HUES64 (cell line): ENCODE measurements around the gene UGT1A9. TPM values are rescaled to one million over a fixed set of nuclear protein-coding genes. Genes with fewer than 3 reads are reported as not detected.
"Not testable (repeated sequence)": the region's sequence is repeated elsewhere in the genome, so short reads cannot be mapped to it uniquely, and the experiment has no call there.

Experiments
- H3K27ac ChIP-seq: 2 replicates; pipeline ENCODE4 v1.7.0; 2013; ENCODE audit warnings: low read depth, low read length, inconsistent platforms
- H3K27me3 ChIP-seq: 2 replicates; pipeline ENCODE4 v1.6.1; 2013; ENCODE audit warnings: mild to moderate bottlenecking, low read length; ENCODE audit not compliant: insufficient read depth
- H3K36me3 ChIP-seq: 2 replicates; pipeline ENCODE4 v1.6.1; 2013; ENCODE audit warnings: mild to moderate bottlenecking, low read length; ENCODE audit not compliant: insufficient read depth
- H3K4me1 ChIP-seq: 2 replicates; pipeline ENCODE4 v1.6.1; 2013; ENCODE audit warnings: mild to moderate bottlenecking, low read length, moderate library complexity; ENCODE audit not compliant: insufficient read depth
- H3K4me3 ChIP-seq: 2 replicates; pipeline ENCODE4 v1.5.1; 2013; ENCODE audit warnings: mild to moderate bottlenecking, low read length, moderate library complexity
- H3K9ac ChIP-seq: 2 replicates; pipeline ENCODE4 v1.6.1; 2013; ENCODE audit warnings: mild to moderate bottlenecking, low read depth, low read length
- H3K9me3 ChIP-seq: 2 replicates; pipeline ENCODE4 v1.6.1; 2013; ENCODE audit warnings: low read depth, low read length; ENCODE audit not compliant: insufficient read depth
- WGBS: fragments of 150-250, 120-280 bp; methylation state at CpG from one replicate; pipeline ENCODE4 v1.1.7; 2013; ENCODE audit warnings: missing lambda C conversion rate; 5-methylcytosine and 5-hydroxymethylcytosine counted together
- polyA plus RNA-seq, 2 experiments: library from polyadenylated mRNA; stranded (reverse); fragments of 50-300 nt; gene quantifications; one replicate each; pipeline ENCODE4 v1.2.3, GENCODE V29; 2013

The UGT1A9 gene
- polyA plus RNA-seq (2013, experiment 1 of 2): not detected
- polyA plus RNA-seq (2013, experiment 2 of 2): not detected

DNA sequence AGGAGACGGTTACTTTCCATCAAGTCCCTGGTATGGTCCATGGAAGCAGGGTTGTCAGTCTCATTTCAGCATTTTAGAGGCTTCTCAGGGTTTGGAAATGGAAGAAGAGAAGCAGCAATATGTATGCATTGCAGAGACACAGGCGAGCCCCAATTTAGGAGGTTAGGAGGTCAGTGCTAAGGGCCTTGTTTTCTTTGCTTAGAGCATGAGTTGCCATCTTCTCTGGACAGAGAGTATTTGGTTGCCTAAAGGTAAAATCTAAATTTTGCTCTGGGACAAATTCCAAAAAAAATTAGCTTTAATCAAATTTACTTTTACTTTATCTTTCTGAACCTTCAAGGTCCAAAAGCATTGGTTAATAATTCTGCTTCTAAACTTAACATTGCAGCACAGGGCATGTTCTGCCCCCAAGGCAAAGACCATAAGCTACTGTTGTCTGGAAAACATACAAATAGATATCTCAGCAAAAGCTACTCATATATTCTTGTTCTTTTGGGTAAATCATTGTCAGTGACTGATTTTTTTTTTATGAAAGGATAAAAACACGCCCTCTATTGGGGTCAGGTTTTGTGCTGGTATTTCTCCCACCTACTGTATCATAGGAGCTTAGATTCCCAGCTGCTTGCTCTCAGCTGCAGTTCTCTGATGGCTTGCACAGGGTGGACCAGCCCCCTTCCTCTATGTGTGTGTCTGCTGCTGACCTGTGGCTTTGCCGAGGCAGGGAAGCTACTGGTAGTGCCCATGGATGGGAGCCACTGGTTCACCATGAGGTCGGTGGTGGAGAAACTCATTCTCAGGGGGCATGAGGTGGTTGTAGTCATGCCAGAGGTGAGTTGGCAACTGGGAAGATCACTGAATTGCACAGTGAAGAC lies at the start of gene UGT1A9:
TSS of gene UGT1A9 (plus strand) at position 609 of the 872 bp plus-strand sequence. CDS start at position 646, 37 bp downstream.
- Histone ChIP-seq H3K9ac (no peak within 1 kb of the TSS), H3K27me3 (no peaks in the 10 kb centered on the region), H3K36me3 (no peaks in the 10 kb centered on the region), H3K4me3 (no peak within 1 kb of the TSS), H3K9me3 (no peaks in the 10 kb centered on the region), H3K4me1 (no peaks in the 10 kb centered on the region), H3K27ac (no peak within 1 kb of the TSS)
- WGBS: 87% methylated on average over 5 of the region's 5 CpGs

DNA sequence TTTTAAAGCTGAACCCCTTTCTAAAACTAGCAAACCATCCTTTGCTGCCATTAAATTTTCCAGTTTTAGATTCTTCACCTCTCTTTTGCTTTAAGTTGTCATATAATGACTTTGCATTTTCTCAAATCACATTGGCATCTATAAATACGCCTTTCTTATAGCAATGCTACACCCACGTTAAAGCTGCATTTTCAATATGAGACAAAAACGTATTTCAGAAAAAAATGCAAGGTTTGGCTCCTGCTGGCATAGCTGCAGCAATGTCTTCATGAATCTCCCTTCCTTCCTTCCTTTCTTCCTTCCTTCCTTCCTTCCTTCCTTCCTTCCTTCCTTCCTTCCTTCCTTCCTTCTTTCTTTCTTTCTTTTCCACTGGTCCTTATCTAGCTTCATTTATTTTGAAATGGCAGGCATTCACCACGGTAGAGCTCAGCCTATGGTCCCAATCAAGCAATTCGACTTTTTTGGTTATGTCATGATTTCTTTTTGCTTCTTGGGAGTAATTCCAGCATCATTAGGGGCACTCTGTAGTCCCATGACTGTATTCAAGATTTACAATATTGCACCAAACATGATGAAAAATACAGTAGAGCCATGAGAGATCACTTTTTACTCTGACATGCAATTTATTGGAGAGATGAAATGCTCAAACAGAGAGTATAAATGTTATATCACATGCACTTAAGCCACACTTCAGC lies 44.2 kb upstream of the UGT1A9 start:
- H3K4me1 ChIP-seq: no peaks in the 10 kb centered on the region
- 71% methylated on average over 5 of the region's 5 CpGs for WGBS
- no peak overlapping the region for H3K27ac ChIP-seq
- no peaks in the 10 kb centered on the region for H3K36me3 ChIP-seq
- no peak overlapping the region for H3K9ac ChIP-seq
- H3K9me3 ChIP-seq: peaks cover 2% of the 10 kb centered on the region; the same call in 1 of the 2 replicates
- H3K4me3 ChIP-seq: no peak overlapping the region
- H3K27me3 ChIP-seq: no peaks in the 10 kb centered on the region

DNA sequence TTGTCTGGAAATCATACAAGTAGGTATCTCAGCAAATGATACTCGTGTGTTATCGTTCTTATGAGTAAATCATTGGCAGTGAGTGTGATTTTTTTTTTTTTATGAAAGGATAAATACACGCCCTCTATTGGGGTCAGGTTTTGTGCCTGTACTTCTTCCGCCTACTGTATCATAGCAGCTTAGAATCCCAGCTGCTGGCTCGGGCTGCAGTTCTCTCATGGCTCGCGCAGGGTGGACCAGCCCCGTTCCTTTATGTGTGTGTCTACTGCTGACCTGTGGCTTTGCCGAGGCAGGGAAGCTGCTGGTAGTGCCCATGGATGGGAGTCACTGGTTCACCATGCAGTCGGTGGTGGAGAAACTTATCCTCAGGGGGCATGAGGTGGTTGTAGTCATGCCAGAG lies 35.4 kb upstream of the UGT1A9 start, which contains the start of gene UGT1A10:
TSS of gene UGT1A10 (plus strand) at position 143 of the 400 bp plus-strand sequence. CDS start at position 218, 75 bp downstream.
- 94% methylated on average over 10 of the region's 10 CpGs for WGBS

DNA sequence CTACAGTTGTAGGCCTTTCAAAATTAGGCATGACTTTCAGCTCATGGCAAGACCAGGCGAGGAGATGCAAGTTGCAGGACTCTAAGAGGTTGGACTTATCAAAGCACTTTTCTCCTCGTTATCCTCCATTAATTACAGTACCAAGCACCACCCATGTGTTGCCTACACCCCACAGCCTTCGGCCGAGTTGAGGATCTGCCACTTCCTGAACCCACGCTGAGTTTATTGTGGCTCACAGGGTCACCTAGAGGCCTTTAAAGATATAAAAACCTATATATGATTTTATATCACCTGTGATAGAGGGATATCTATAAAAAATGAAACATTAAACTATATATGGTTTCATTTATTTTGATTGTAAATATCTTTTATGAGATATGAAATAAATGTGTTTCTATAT lies 32.9 kb upstream of the UGT1A9 start:
- WGBS: 89% methylated on average over 5 of the region's 5 CpGs

More for the DNA sequence above, 35.4 kb upstream of the UGT1A9 start, which contains the start of gene UGT1A10:
- not testable (repeated sequence) for H3K4me1 ChIP-seq, H3K9ac ChIP-seq, H3K36me3 ChIP-seq, H3K27me3 ChIP-seq, H3K4me3 ChIP-seq, H3K27ac ChIP-seq, H3K9me3 ChIP-seq

DNA sequence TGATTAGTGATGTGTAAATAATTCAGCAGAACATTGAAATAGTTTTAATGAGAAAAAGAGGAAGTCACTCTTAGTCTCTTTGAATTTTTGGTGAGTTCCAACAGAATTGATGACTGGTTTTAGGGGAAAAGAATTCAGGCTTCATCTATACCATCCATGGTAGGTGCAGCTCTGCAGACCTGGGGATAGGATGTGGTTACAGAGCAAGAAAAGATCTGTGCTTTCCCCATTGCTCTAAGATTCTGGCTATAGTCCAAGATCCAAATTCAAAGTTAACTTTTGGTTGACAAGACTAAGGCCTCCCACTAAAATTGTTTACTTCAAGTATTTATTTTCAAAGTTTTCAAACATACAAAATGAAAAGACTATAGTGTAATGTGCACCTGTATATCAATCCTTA lies 31.8 kb upstream of the UGT1A9 start:
- no peaks in the 10 kb centered on the region for H3K4me1 ChIP-seq
- H3K9ac ChIP-seq: no peak overlapping the region
- H3K36me3 ChIP-seq: no peaks in the 10 kb centered on the region
- no peaks in the 10 kb centered on the region for H3K27me3 ChIP-seq
- H3K27ac ChIP-seq: no peak overlapping the region
- H3K9me3 ChIP-seq: peaks cover 3% of the 10 kb centered on the region; the same call in 1 of the 2 replicates
- H3K4me3 ChIP-seq: no peak overlapping the region

More for the DNA sequence above, 32.9 kb upstream of the UGT1A9 start:
- no peaks in the 10 kb centered on the region for H3K9me3 ChIP-seq
- H3K4me3 ChIP-seq: no peak overlapping the region
- H3K4me1 ChIP-seq: no peaks in the 10 kb centered on the region
- no peaks in the 10 kb centered on the region for H3K36me3 ChIP-seq
- H3K9ac ChIP-seq: no peak overlapping the region
- no peak overlapping the region for H3K27ac ChIP-seq
- H3K27me3 ChIP-seq: no peaks in the 10 kb centered on the region

DNA sequence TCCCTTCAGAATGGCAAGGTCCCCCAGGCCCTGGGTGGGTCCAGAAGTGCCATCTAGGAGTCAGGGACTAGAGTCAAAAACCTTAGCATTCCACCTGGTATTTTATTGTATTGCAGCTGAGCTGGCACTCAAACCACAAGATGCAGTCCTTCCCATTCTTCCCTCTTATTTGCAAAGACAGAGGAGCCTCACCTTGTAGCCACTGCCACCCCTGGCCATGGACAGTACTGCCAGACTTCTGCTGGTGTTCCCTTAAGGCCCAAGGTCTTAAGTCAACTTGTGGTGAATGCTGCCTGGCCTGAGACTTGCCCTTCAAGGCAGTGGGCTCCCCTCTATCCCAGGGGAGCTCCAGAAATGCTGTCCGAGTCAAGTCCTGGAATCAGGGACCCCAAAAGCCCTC lies 28.6 kb upstream of the UGT1A9 start:
- WGBS: 93% methylated on average over 1 of the region's 1 CpG
- Histone ChIP-seq H3K27me3 (no peaks in the 10 kb centered on the region), H3K9me3 (peaks cover 24% of the 10 kb centered on the region), H3K36me3 (no peaks in the 10 kb centered on the region), H3K9ac (no peak overlapping the region), H3K4me1 (no peaks in the 10 kb centered on the region), H3K27ac (no peak overlapping the region), H3K4me3 (no peak overlapping the region)

DNA sequence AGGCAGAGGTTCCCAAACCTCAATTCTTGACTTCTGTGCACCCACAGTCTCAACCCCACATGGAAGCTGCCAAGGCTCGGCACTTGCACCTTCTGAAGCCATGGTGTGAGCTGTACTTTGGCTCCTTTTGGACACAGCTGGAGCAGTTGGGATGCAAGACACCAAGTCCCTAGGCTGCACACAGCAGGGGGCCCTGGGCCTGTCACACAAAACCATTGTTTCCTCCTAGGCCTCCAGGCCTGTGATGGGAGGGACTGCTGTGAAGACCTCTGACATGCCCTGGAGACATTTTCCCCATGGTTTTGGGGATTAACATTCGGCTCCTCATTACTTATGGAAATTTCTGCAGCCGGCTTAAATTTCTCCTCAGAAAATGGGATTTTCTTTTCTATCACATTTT lies 25.7 kb upstream of the UGT1A9 start:
- not testable (repeated sequence) for H3K27me3 ChIP-seq, H3K4me3 ChIP-seq, H3K36me3 ChIP-seq, H3K27ac ChIP-seq, H3K9ac ChIP-seq, H3K4me1 ChIP-seq
- 90% methylated on average over 3 of the region's 3 CpGs for WGBS
- peaks cover 24% of the 10 kb centered on the region for H3K9me3 ChIP-seq

DNA sequence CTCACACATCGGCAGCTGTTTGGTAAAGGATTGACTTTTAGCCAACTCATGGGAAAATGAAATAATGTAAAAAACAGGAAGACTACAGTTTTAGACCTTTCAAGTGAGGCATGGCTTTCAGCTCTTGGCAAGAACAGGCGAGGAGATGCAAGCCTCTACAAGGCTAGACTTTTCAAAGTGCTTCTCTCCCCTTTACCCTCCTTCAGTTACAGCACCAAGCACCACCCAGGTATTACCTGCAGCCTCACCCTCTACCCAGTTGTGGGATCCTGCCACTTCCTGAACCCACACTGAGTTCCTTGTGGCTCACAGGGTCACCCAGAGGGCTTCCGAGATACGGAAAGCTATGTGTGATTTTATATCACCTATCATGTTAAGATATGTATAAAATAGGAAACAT lies 20.7 kb upstream of the UGT1A9 start:
- Histone ChIP-seq H3K27me3 (no peaks in the 10 kb centered on the region), H3K27ac (no peak overlapping the region), H3K36me3 (no peaks in the 10 kb centered on the region), H3K9me3 (peaks cover 10% of the 10 kb centered on the region), H3K4me3 (no peak overlapping the region), H3K9ac (no peak overlapping the region), H3K4me1 (no peaks in the 10 kb centered on the region)
- 92% methylated on average over 2 of the region's 4 CpGs for WGBS

DNA sequence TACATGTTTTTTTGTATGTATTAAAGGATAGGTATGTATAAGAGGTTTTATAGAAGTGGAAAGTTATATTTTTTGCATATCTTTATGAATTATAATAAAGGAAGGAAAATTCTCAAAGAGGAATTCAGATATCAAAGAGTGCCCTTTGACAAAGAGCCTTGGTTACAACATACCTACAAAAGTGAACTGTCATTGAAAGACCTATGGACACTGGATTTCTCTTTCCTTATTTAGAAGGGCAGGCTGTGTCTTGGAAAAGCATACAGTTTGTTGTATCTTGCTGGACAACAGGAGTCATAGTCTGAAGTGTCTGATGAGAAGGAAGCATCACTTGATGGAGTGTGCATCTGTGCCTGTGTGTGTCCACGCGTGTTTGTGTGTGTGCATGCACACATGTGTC lies 20.3 kb upstream of the UGT1A9 start:
- Histone ChIP-seq H3K27me3 (no peaks in the 10 kb centered on the region), H3K4me3 (no peak overlapping the region), H3K27ac (no peak overlapping the region), H3K9me3 (peaks cover 6% of the 10 kb centered on the region), H3K9ac (no peak overlapping the region), H3K4me1 (no peaks in the 10 kb centered on the region), H3K36me3 (no peaks in the 10 kb centered on the region)
- 100% methylated on average over 2 of the region's 2 CpGs for WGBS

DNA sequence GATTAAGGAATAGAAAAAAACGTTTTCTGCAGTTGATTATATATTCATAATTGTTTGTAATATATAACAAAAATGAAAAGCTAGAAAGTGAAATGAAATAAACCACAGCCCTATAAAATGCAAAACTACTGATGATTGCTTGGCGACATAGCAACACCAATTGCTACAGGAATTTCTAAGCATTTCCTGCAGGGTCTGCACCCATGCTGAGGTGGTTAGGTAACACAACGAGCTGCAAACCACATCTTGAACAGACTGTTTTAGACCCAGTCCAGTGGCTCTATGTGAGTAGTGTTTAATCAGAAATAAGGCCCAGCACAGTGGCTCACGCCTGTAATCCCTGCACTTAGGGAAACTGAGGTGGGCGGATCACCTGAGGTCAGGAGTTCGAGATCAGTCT lies 17.2 kb upstream of the UGT1A9 start:
- Histone ChIP-seq H3K27me3 (no peaks in the 10 kb centered on the region), H3K9me3 (no peaks in the 10 kb centered on the region), H3K4me3 (no peak overlapping the region), H3K4me1 (no peaks in the 10 kb centered on the region), H3K36me3 (no peaks in the 10 kb centered on the region), H3K27ac (no peak overlapping the region), H3K9ac (no peak overlapping the region)
- WGBS: 88% methylated on average over 5 of the region's 6 CpGs

DNA sequence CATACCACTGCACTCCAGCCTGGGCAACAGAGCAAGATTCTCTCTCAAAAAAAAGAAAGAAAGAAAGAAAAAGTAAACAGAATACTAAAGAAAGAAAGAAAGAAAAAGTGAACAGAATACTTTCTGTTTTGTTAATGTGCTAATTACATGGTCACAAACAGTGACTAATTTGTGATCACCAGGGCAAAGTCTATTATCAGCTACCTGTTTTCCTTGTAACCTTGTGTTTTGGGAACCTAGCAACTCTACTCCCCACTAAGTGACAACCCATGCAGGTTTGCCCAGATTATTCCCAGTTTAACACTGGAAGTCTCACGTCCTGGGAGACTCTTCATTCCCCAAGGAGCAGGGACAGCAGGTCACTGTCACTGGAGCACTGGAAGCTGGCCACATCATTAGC lies 16.7 kb upstream of the UGT1A9 start:
- Histone ChIP-seq H3K9me3 (no peaks in the 10 kb centered on the region), H3K4me3 (no peak overlapping the region), H3K9ac (no peak overlapping the region), H3K4me1 (no peaks in the 10 kb centered on the region), H3K27me3 (no peaks in the 10 kb centered on the region), H3K27ac (no peak overlapping the region), H3K36me3 (no peaks in the 10 kb centered on the region)
- WGBS: 79% methylated on average over 1 of the region's 1 CpG
